GM18867 (cell line): ENCODE data around the gene GNL3L.
"Not testable (repeated sequence)": the region's sequence is repeated elsewhere in the genome, so short reads cannot be mapped to it uniquely, and the experiment has no call there.

Experiments
- ATAC-seq: cut with Tn5 transposase; IDR thresholded peaks from one replicate; pipeline ENCODE4 v1.9.1; 2021; ENCODE audit warnings: mild to moderate bottlenecking, moderate library complexity; ENCODE audit not compliant: unreplicated experiment

Gene GNL3L

GRCh38 chrX:54551801-54552200 is 21.8 kb downstream of the GNL3L start:
- ATAC-seq, result no peak

- not testable (repeated sequence) for ATAC-seq
Observed at GRCh38 chrX:54555006-54555405, 25.0 kb downstream of the GNL3L start.

GRCh38 chrX:54560411-54560810 is 30.4 kb downstream of the GNL3L start:
- no peak for ATAC-seq

GRCh38 chrX:54561622-54562021 is 31.6 kb downstream of the GNL3L start:
- no peak for ATAC-seq

GRCh38 chrX:54564936-54565335 is 34.9 kb downstream of the GNL3L start:
- ATAC-seq, result no peak

- ATAC-seq, result no peak
Observed at GRCh38 chrX:54570332-54570731, 40.3 kb downstream of the GNL3L start.

GRCh38 chrX:54572641-54573040 is 42.6 kb downstream of the GNL3L start:
- ATAC-seq, result not testable (repeated sequence)

- no peak for ATAC-seq
Observed at GRCh38 chrX:54597728-54598127, 67.7 kb downstream of the GNL3L start.

- no peak for ATAC-seq
Observed at GRCh38 chrX:54602563-54602962, 72.5 kb downstream of the GNL3L start.
